Activated CD4-positive, alpha-beta memory T cell treated with anti-CD3 and anti-CD28 coated beads for 36 hours (primary cell): Measurements from ENCODE around the gene FAM186B. TPM values are rescaled to one million over a fixed set of nuclear protein-coding genes. Genes with fewer than 3 reads are reported as not detected.
"Not testable (repeated sequence)": the region's sequence is repeated elsewhere in the genome, so short reads cannot be mapped to it uniquely, and the experiment has no call there.

Experiments used
- CTCF ChIA-PET: fragments of 350-600 bp; sonication (Branson Sonifier 250); formaldehyde crosslinking; loops from one replicate; lab custom pipeline; 2021; ENCODE audit warnings: antibody characterized with exemption, inconsistent platforms; lab: Charles Lee
- POLR2A ChIA-PET: fragments of 350-600 bp; sonication (Branson Sonifier 250); formaldehyde crosslinking; loops from one replicate; lab custom pipeline; 2021; ENCODE audit warnings: antibody characterized with exemption; lab: Charles Lee
- DNase-seq: peaks from one replicate; pipeline ENCODE4 v3.0.0-alpha.2; 2020
- H3K27ac Mint-ChIP-seq: one replicate; pipeline ENCODE4 v1.8.0; 2021; ENCODE audit warnings: mixed read lengths
- H3K27me3 Mint-ChIP-seq: one replicate; pipeline ENCODE4 v1.8.0; 2021; ENCODE audit warnings: mixed read lengths
- H3K36me3 Mint-ChIP-seq: one replicate; pipeline ENCODE4 v1.8.0; 2021; ENCODE audit warnings: mixed read lengths
- H3K4me1 Mint-ChIP-seq: one replicate; pipeline ENCODE4 v1.8.0; 2021; ENCODE audit warnings: low read depth, mixed read lengths
- H3K4me3 Mint-ChIP-seq: one replicate; pipeline ENCODE4 v1.8.0; 2021; ENCODE audit warnings: mild to moderate bottlenecking, mixed read lengths
- H3K9me3 Mint-ChIP-seq: one replicate; pipeline ENCODE4 v1.8.0; 2021; ENCODE audit warnings: mixed read lengths
- intact Hi-C: fragments of 100-400 bp; cut with micrococcal nuclease; formaldehyde crosslinking; loops from one replicate; pipeline ENCODE4 v1.15.1; 2023
- total RNA-seq, 2 experiments: library from RNA; stranded (reverse); gene quantifications; one replicate each; pipeline ENCODE4 v1.2.3, GENCODE V29; 2021

Gene FAM186B, protein sequence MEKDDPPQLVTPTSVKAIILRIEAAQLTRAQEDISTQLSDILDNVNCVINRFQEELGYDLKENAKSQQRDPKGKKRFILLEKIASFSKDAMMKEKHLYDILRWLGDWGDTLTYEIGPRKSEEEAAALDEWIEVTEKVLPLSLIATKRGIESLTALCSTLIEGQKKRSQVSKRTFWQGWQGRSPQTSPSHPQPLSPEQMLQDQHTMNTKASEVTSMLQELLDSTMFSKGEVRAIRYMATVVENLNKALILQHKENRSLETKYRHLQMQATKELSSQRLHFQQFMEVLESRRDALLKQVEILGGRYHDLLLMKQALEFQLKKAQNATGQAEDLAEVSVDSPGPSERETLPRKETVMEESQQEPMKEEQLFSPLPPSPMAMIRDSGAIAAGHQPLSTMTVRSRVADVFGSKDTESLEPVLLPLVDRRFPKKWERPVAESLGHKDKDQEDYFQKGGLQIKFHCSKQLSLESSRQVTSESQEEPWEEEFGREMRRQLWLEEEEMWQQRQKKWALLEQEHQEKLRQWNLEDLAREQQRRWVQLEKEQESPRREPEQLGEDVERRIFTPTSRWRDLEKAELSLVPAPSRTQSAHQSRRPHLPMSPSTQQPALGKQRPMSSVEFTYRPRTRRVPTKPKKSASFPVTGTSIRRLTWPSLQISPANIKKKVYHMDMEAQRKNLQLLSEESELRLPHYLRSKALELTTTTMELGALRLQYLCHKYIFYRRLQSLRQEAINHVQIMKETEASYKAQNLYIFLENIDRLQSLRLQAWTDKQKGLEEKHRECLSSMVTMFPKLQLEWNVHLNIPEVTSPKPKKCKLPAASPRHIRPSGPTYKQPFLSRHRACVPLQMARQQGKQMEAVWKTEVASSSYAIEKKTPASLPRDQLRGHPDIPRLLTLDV
- not detected for total RNA-seq

GRCh38 chr12:49605539-49605938 is at the start of gene FAM186B:
Gene FAM186B, minus strand, starts transcription at chr12:49605639. Its CDS starts 162 bp downstream, at chr12:49605477.
- H3K27me3 Mint-ChIP-seq, H3K9me3 Mint-ChIP-seq, DNase-seq, intact Hi-C loops, H3K4me1 Mint-ChIP-seq, H3K4me3 Mint-ChIP-seq, POLR2A ChIA-PET, H3K36me3 Mint-ChIP-seq, H3K27ac Mint-ChIP-seq: not testable (repeated sequence)
- CTCF ChIA-PET = interaction anchor here (1.0 to 1.3 kb wide), 2 partner anchors 18 to 93 kb away, joined by 3 read pairs; partner anchors contain the start of gene PRPF40B

DNA sequence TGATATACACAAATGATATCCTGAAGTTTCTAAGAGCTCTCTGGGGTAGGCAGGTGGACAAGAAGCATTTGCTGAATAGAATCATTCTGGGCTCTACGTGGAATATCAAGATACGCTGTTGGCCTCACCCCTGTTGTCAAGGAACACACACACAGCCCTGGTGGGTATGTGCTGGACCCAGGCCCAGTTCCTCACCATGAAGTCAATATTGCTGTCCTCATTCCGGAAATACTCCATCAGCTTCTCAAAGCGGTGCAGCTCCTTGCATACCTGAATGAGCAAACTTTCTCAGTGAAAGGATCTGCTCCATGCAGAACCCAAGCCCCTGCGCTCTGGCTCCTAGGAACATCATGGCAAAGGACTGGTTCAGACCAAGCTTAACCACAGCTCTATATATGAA is 49.3 kb upstream of the FAM186B start:
- H3K4me1 Mint-ChIP-seq = peaks cover 13% of the 10 kb centered on the region
- ChIA-PET CTCF (interaction anchor here (0.6 to 2.9 kb wide), 8 partner anchors 8 to 86 kb away, joined by 3 to 7 read pairs (median 4); partner anchors contain the start of gene TMBIM6), POLR2A (interaction anchor here (1.7 kb wide), 1 partner anchor 20 kb away, joined by 5 read pairs; no protein-coding TSS in a partner anchor)
- H3K9me3 Mint-ChIP-seq = no peaks in the 10 kb centered on the region
- H3K4me3 Mint-ChIP-seq = no peak overlapping the region
- H3K27me3 Mint-ChIP-seq = no peaks in the 10 kb centered on the region
- intact Hi-C loops = no loop called here
- H3K36me3 Mint-ChIP-seq = peaks cover 20% of the 10 kb centered on the region
- no peak for DNase-seq
- H3K27ac Mint-ChIP-seq = no peak overlapping the region

DNA sequence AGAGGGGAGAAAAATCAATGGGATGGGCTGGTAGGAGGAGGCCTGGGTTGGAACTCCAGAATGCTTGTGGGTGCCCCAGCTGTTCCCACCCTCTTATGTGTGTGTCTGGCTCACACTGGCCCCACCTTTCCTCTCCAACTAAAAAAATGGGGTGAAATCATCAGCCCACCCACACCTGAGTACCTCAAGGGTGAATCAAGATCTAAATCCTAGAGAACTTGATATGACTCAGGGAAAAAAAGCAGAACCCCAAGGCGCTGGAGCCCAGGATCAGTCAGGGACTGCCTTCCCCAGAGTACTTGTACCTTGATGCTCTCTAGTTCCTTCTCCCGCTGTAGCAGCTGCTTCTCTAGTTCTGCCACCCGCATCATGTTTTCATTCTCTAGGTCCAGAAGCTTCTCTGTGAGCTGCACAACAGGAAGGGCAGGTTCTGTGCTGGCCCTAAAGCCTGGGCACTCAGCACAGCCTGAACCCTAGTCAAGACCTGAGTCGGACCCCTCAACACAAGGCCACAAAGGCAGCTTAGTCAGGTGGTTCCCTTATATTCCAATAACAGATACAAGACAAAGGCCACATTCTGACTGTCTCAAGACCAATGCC is 47.6 kb upstream of the FAM186B start:
- peaks cover 20% of the 10 kb centered on the region for H3K4me1 Mint-ChIP-seq
- intact Hi-C loops = no loop called here
- no peak overlapping the region for H3K4me3 Mint-ChIP-seq
- peaks cover 16% of the 10 kb centered on the region for H3K36me3 Mint-ChIP-seq
- H3K9me3 Mint-ChIP-seq = no peaks in the 10 kb centered on the region
- H3K27me3 Mint-ChIP-seq = no peaks in the 10 kb centered on the region
- H3K27ac Mint-ChIP-seq = no peak overlapping the region
- ChIA-PET CTCF (interaction anchor here (1.3 to 2.9 kb wide), 2 partner anchors 16 to 56 kb away, joined by 3 to 7 read pairs; no protein-coding TSS in a partner anchor), POLR2A (no interaction called here)
- DNase-seq = no peak

DNA sequence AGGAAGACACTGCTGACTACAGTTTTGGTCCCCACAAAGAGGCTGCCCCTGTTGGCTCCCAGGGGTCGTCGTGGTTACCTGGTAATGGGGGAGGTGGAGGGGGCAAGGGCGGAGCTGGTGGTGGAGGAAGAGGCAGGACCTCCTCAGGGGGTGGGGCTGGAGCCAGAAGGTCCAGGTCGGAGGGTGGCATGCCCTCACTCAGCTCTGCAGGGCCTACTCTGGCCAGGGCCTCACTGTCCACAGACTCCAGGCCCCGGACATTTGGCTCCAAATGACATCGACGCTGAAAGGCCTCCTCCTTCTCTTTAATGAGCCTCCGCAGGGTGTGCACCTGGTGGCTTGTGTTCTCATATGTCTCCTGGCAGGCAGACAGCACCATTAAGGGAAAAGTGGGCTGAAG is 46.4 kb upstream of the FAM186B start:
- POLR2A ChIA-PET = no interaction called here
- Mint-ChIP-seq H3K4me3 (no peak overlapping the region), H3K27ac (no peak overlapping the region), H3K27me3 (no peaks in the 10 kb centered on the region), H3K36me3 (peaks cover 19% of the 10 kb centered on the region), H3K9me3 (no peaks in the 10 kb centered on the region), H3K4me1 (peaks cover 18% of the 10 kb centered on the region)
- intact Hi-C loops = no loop called here
- no peak for DNase-seq
- CTCF ChIA-PET = interaction anchor here (1.3 to 1.4 kb wide), 2 partner anchors 15 to 55 kb away, joined by 3 read pairs; partner anchors contain the start of gene FMNL3

- POLR2A ChIA-PET = no interaction called here
- H3K4me1 Mint-ChIP-seq = peaks cover 9% of the 10 kb centered on the region
These were observed 44.5 kb upstream of the FAM186B start for GRCh38 chr12:49649892-49650291.

GRCh38 chr12:49649445-49649844 is 44.0 kb upstream of the FAM186B start:
- Mint-ChIP-seq H3K9me3 (no peaks in the 10 kb centered on the region), H3K4me3 (no peak overlapping the region), H3K4me1 (peaks cover 13% of the 10 kb centered on the region), H3K27me3 (no peaks in the 10 kb centered on the region), H3K27ac (peak overlapping the region; percentile 49), H3K36me3 (peaks cover 14% of the 10 kb centered on the region)
- DNase-seq = no peak
- CTCF ChIA-PET = interaction anchor here (1.3 to 9.3 kb wide), 4 partner anchors 12 to 190 kb away, joined by 5 to 281 read pairs (median 18); partner anchors contain the start of gene FMNL3
- POLR2A ChIA-PET = interaction anchor here (0.9 to 1.7 kb wide), 2 partner anchors 56 to 461 kb away, joined by 3 to 8 read pairs; no protein-coding TSS in a partner anchor
- intact Hi-C loops = no loop called here

More at GRCh38 chr12:49649892-49650291, 44.5 kb upstream of the FAM186B start:
- no peaks in the 10 kb centered on the region for H3K27me3 Mint-ChIP-seq
- no peak for DNase-seq
- intact Hi-C loops = no loop called here
- H3K9me3 Mint-ChIP-seq = no peaks in the 10 kb centered on the region
- peaks cover 12% of the 10 kb centered on the region for H3K36me3 Mint-ChIP-seq
- H3K27ac Mint-ChIP-seq = no peak overlapping the region
- CTCF ChIA-PET = interaction anchor here (4.5 kb wide), 1 partner anchor 12 kb away, joined by 25 read pairs; no protein-coding TSS in a partner anchor
- no peak overlapping the region for H3K4me3 Mint-ChIP-seq

DNA sequence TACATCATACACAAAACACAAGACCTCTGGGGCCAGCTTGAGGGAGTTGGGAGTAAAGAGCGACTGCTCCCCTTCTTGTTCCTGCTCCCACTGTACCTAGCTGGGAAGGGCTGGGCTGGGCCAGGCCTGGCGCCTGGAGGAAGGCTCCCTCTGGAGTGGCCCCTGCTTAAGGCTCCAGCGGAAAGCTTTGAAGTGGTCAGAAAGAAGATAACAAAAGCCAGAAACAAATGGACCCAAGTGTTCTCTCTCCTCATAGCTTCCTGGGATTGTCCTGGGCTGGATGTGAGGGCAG is 43.2 kb upstream of the FAM186B start:
- Mint-ChIP-seq H3K4me1 (peaks cover 13% of the 10 kb centered on the region), H3K27ac (peak overlapping the region; percentile 49), H3K27me3 (no peaks in the 10 kb centered on the region), H3K36me3 (peaks cover 13% of the 10 kb centered on the region), H3K4me3 (no peak overlapping the region), H3K9me3 (no peaks in the 10 kb centered on the region)
- DNase-seq = no peak
- ChIA-PET POLR2A (interaction anchor here (0.6 to 1.7 kb wide), 8 partner anchors 8 to 461 kb away, joined by 3 to 8 read pairs (median 3); partner anchors contain the start of gene TMBIM6), CTCF (interaction anchor here (0.9 to 9.3 kb wide), 7 partner anchors 11 to 190 kb away, joined by 3 to 281 read pairs (median 7); partner anchors contain the start of genes FMNL3 and TMBIM6)
- intact Hi-C loops = no loop called here

GRCh38 chr12:49647827-49648711 is 42.6 kb upstream of the FAM186B start:
- ChIA-PET POLR2A (interaction anchor here (0.6 to 1.7 kb wide), 8 partner anchors 9 to 460 kb away, joined by 3 to 8 read pairs (median 3); partner anchors contain the start of gene TMBIM6), CTCF (interaction anchor here (0.7 to 9.3 kb wide), 10 partner anchors 10 to 191 kb away, joined by 3 to 281 read pairs (median 4); partner anchors contain the start of genes FMNL3, PRPF40B and TMBIM6)
- H3K4me3 Mint-ChIP-seq = no peak overlapping the region
- no peak for DNase-seq
- no peak overlapping the region for H3K27ac Mint-ChIP-seq
- peaks cover 13% of the 10 kb centered on the region for H3K4me1 Mint-ChIP-seq
- H3K36me3 Mint-ChIP-seq = peaks cover 11% of the 10 kb centered on the region
- intact Hi-C loops = no loop called here
- no peaks in the 10 kb centered on the region for H3K9me3 Mint-ChIP-seq
- no peaks in the 10 kb centered on the region for H3K27me3 Mint-ChIP-seq

- ChIA-PET CTCF (interaction anchor here (0.7 to 9.3 kb wide), 6 partner anchors 9 to 150 kb away, joined by 3 to 281 read pairs (median 7); partner anchors contain the start of genes FMNL3 and PRPF40B), POLR2A (interaction anchor here (0.6 kb wide), 1 partner anchor 9 kb away, joined by 3 read pairs; no protein-coding TSS in a partner anchor)
- Mint-ChIP-seq H3K27me3 (no peaks in the 10 kb centered on the region), H3K27ac (peak overlapping the region; percentile 23), H3K9me3 (no peaks in the 10 kb centered on the region), H3K4me3 (no peak overlapping the region), H3K4me1 (peaks cover 13% of the 10 kb centered on the region), H3K36me3 (peaks cover 11% of the 10 kb centered on the region)
- no peak for DNase-seq
- intact Hi-C loops = no loop called here
These were observed 41.6 kb upstream of the FAM186B start for GRCh38 chr12:49646871-49647654.
